Measurements from ENCODE around the gene PLA2G4E.

DNA sequence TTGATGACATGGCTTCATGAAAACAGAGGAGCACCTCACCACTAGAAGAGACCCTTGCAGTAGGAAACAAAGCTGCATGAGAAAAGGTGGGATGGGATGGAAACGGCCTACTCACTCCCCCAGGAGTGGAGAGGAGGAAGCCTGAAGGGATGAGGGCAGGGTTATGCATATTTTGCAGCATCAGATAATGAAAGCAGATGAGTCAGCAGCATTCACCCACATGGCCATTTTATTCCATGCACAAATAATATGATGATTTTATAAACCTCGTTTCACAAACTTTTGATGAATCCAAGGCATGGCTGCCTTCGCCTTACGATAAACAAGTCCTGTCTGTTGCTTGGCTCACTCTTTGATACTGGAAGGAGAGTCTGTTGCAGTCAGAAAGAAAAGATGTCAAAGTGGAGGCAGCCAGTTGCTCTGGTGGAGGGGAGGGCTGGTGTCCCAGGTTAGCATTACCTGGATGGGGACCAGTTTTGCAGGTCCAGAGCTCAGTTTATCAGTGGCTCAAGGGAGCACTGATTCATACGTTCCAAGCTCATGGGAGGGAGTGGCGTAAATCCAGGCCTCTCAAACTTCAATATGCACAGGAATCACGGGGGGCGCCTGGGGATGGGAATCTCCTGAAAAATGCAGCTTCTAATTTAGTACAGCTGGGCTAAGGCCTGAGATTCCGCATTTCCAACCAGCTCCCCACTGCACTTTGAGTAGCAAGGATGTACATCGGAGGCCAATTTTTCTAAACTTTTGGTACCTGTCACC, 39.3 kb downstream of the PLA2G4E start:
- TF ChIP-seq ETS1 (IDR thresholded peaks at IDR 0.05) (no peak), POLR2AphosphoS5 (IDR thresholded peaks at IDR 0.05; ENCODE audit: low read depth) (no peak), JUNB (IDR thresholded peaks at IDR 0.05; ENCODE audit: unreplicated experiment) (no peak), EZH2phosphoT487 (IDR thresholded peaks at IDR 0.05; ENCODE audit: unreplicated experiment) (no peak), CREB1 (CRISPR knock-in tag; IDR thresholded peaks at IDR 0.05; ENCODE audit: low read depth) (no peak), EZH2 (IDR thresholded peaks at IDR 0.05; ENCODE audit: low read depth, unreplicated experiment) (no peak)
- TF ChIP-seq, protein P1, sequence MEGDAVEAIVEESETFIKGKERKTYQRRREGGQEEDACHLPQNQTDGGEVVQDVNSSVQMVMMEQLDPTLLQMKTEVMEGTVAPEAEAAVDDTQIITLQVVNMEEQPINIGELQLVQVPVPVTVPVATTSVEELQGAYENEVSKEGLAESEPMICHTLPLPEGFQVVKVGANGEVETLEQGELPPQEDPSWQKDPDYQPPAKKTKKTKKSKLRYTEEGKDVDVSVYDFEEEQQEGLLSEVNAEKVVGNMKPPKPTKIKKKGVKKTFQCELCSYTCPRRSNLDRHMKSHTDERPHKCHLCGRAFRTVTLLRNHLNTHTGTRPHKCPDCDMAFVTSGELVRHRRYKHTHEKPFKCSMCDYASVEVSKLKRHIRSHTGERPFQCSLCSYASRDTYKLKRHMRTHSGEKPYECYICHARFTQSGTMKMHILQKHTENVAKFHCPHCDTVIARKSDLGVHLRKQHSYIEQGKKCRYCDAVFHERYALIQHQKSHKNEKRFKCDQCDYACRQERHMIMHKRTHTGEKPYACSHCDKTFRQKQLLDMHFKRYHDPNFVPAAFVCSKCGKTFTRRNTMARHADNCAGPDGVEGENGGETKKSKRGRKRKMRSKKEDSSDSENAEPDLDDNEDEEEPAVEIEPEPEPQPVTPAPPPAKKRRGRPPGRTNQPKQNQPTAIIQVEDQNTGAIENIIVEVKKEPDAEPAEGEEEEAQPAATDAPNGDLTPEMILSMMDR (conservative IDR thresholded peaks at IDR 0.05; ENCODE audit: low read depth in 2 of 2): no peak
- TF ChIP-seq, protein P2, sequence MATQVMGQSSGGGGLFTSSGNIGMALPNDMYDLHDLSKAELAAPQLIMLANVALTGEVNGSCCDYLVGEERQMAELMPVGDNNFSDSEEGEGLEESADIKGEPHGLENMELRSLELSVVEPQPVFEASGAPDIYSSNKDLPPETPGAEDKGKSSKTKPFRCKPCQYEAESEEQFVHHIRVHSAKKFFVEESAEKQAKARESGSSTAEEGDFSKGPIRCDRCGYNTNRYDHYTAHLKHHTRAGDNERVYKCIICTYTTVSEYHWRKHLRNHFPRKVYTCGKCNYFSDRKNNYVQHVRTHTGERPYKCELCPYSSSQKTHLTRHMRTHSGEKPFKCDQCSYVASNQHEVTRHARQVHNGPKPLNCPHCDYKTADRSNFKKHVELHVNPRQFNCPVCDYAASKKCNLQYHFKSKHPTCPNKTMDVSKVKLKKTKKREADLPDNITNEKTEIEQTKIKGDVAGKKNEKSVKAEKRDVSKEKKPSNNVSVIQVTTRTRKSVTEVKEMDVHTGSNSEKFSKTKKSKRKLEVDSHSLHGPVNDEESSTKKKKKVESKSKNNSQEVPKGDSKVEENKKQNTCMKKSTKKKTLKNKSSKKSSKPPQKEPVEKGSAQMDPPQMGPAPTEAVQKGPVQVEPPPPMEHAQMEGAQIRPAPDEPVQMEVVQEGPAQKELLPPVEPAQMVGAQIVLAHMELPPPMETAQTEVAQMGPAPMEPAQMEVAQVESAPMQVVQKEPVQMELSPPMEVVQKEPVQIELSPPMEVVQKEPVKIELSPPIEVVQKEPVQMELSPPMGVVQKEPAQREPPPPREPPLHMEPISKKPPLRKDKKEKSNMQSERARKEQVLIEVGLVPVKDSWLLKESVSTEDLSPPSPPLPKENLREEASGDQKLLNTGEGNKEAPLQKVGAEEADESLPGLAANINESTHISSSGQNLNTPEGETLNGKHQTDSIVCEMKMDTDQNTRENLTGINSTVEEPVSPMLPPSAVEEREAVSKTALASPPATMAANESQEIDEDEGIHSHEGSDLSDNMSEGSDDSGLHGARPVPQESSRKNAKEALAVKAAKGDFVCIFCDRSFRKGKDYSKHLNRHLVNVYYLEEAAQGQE (IDR thresholded peaks at IDR 0.05; ENCODE audit: unreplicated experiment): no peak
